Stimulated activated CD8-positive, alpha-beta memory T cell treated with anti-CD3 and anti-CD28 coated beads, Interleukin-7, amount 100 ng/mL, for 24 hours (primary cell): ENCODE results near the gene CACNA1A.
"Not testable (repeated sequence)": the region's sequence is repeated elsewhere in the genome, so short reads cannot be mapped to it uniquely, and the experiment has no call there.

Experiments used
- DNase-seq: peaks from one replicate; pipeline ENCODE4 v3.0.0-alpha.2; 2020; ENCODE audit warnings: low read depth

The CACNA1A gene

GRCh38 chr19:13363954-13364353, 142.3 kb downstream of the CACNA1A start:
- DNase-seq, result no peak

GRCh38 chr19:13363245-13363644, 143.0 kb downstream of the CACNA1A start:
- no peak for DNase-seq

GRCh38 chr19:13362668-13363067, 143.6 kb downstream of the CACNA1A start:
- DNase-seq, result no peak

- not testable (repeated sequence) for DNase-seq
These were observed 144.6 kb downstream of the CACNA1A start for GRCh38 chr19:13361726-13362125.

GRCh38 chr19:13356686-13357280, 149.5 kb downstream of the CACNA1A start:
- no peak for DNase-seq

GRCh38 chr19:13356185-13356584, 150.1 kb downstream of the CACNA1A start:
- no peak for DNase-seq

GRCh38 chr19:13355356-13355755, 150.9 kb downstream of the CACNA1A start:
- no peak for DNase-seq

- DNase-seq, result no peak
These were observed 152.7 kb downstream of the CACNA1A start for GRCh38 chr19:13353625-13354024.

GRCh38 chr19:13350759-13351158, 155.5 kb downstream of the CACNA1A start:
- DNase-seq, result no peak

GRCh38 chr19:13350072-13350471, 156.2 kb downstream of the CACNA1A start:
- DNase-seq, result no peak

- DNase-seq, result no peak
These were observed 158.9 kb downstream of the CACNA1A start for GRCh38 chr19:13347367-13347766.

- no peak for DNase-seq
These were observed 162.8 kb downstream of the CACNA1A start for GRCh38 chr19:13343514-13343913.

GRCh38 chr19:13342672-13343071, 163.6 kb downstream of the CACNA1A start:
- no peak for DNase-seq

- DNase-seq, result no peak
These were observed 166.4 kb downstream of the CACNA1A start for GRCh38 chr19:13339869-13340268.

GRCh38 chr19:13337181-13337580, 169.1 kb downstream of the CACNA1A start:
- no peak for DNase-seq

- DNase-seq, result no peak
These were observed 171.3 kb downstream of the CACNA1A start for GRCh38 chr19:13334801-13335481.

GRCh38 chr19:13330285-13330684, 176.0 kb downstream of the CACNA1A start:
- no peak for DNase-seq

- DNase-seq, result no peak
These were observed 176.5 kb downstream of the CACNA1A start for GRCh38 chr19:13329766-13330165.

GRCh38 chr19:13328241-13328640, 178.0 kb downstream of the CACNA1A start:
- no peak for DNase-seq

- no peak for DNase-seq
These were observed 186.8 kb downstream of the CACNA1A start for GRCh38 chr19:13319526-13319925.

- no peak for DNase-seq
These were observed 188.1 kb downstream of the CACNA1A start for GRCh38 chr19:13318190-13318589.

GRCh38 chr19:13315495-13315894, 190.8 kb downstream of the CACNA1A start:
- no peak for DNase-seq

GRCh38 chr19:13314761-13315160, 191.5 kb downstream of the CACNA1A start:
- DNase-seq, result no peak

GRCh38 chr19:13313875-13314274, 192.4 kb downstream of the CACNA1A start:
- no peak for DNase-seq
